IMR-90 (cell line): ENCODE measurements around the gene PTPRO. TPM values are rescaled to one million over a fixed set of nuclear protein-coding genes. Genes with fewer than 3 reads are reported as not detected.
A peak's percentile ranks its signal among the peaks of the same experiment; 100 is the strongest.

Experiments used
- ATAC-seq: fragments of 200-7000 bp; cut with Tn5 transposase; 2 replicates; pipeline ENCODE4 v1.9.1; 2020; ENCODE audit warnings: low read depth, mild to moderate bottlenecking, moderate library complexity
- BruUV-seq: library from RNA; stranded (reverse); fragments of 400-500 nt; replicated peaks from 2 replicates; lab custom pipeline; 2021; lab: Mats Ljungman, UMichigan
- CTCF ChIA-PET: fragments of 300-600 bp; formaldehyde crosslinking; extraction: SDS; loops from one replicate; lab custom pipeline; 2021; ENCODE audit warnings: antibody characterized with exemption; lab: Yijun Ruan, JAX
- POLR2A ChIA-PET: fragments of 300-600 bp; sonication (Branson Sonifier 250); formaldehyde crosslinking; loops from one replicate; lab custom pipeline; 2022; ENCODE audit warnings: antibody characterized with exemption; ENCODE audit not compliant: unreplicated experiment; lab: Charles Lee
- DNase-seq: peaks from one replicate; pipeline ENCODE4 v3.0.0; 2013
- H2AFZ ChIP-seq: replicated peaks from 2 replicates; pipeline ENCODE3; 2013; ENCODE audit warnings: low read length, mild to moderate bottlenecking; ENCODE audit not compliant: poor library complexity
- H2AK5ac ChIP-seq: 2 replicates; pipeline ENCODE4 v1.6.1; 2013; ENCODE audit warnings: low read depth, low read length, inconsistent platforms
- H2AK9ac ChIP-seq: replicated peaks from 2 replicates; pipeline ENCODE3; 2013; ENCODE audit warnings: mild to moderate bottlenecking, low read depth, low read length, moderate library complexity; ENCODE audit not compliant: poor library complexity
- H2BK120ac ChIP-seq: 2 replicates; pipeline ENCODE4 v1.6.1; 2013; ENCODE audit warnings: low read depth, low read length, inconsistent platforms
- H2BK15ac ChIP-seq: 3 replicates; pipeline ENCODE4 v1.6.1; 2013; ENCODE audit warnings: low read depth, low read length, inconsistent platforms
- H2BK20ac ChIP-seq: 2 replicates; pipeline ENCODE4 v1.6.1; 2013; ENCODE audit warnings: low read depth, mild to moderate bottlenecking, inconsistent platforms, low read length, moderate library complexity
- H2BK5ac ChIP-seq: 2 replicates; pipeline ENCODE4 v1.6.1; 2013; ENCODE audit warnings: mild to moderate bottlenecking, low read depth, low read length, inconsistent platforms; ENCODE audit not compliant: poor library complexity, severe bottlenecking
- H3K14ac ChIP-seq: replicated peaks from 2 replicates; pipeline ENCODE4 v1.6.1; 2013; ENCODE audit warnings: low read depth, low read length, inconsistent platforms
- H3K18ac ChIP-seq: 2 replicates; pipeline ENCODE4 v1.6.1; 2013; ENCODE audit warnings: low read depth, low read length, control low read depth
- H3K23ac ChIP-seq: 2 replicates; pipeline ENCODE4 v1.6.1; 2013; ENCODE audit warnings: low read depth, low read length, inconsistent platforms
- H3K27ac ChIP-seq: 2 replicates; pipeline ENCODE4 v1.5.1; 2013; ENCODE audit warnings: mild to moderate bottlenecking, control low read depth, low read length; ENCODE audit not compliant: insufficient read depth
- H3K27me3 ChIP-seq: 2 replicates; pipeline ENCODE4 v1.6.1; 2013; ENCODE audit warnings: low read length; ENCODE audit not compliant: control insufficient read depth, insufficient read depth
- H3K36me3 ChIP-seq: 2 replicates; pipeline ENCODE4 v1.6.1; 2013; ENCODE audit warnings: low read length, mixed read lengths; ENCODE audit not compliant: control insufficient read depth, insufficient read depth
- H3K4ac ChIP-seq: 2 replicates; pipeline ENCODE4 v1.6.1; 2013; ENCODE audit warnings: low read depth, low read length, inconsistent platforms
- H3K4me1 ChIP-seq: 2 replicates; pipeline ENCODE4 v1.6.1; 2013; ENCODE audit warnings: low read length, mixed read lengths; ENCODE audit not compliant: control insufficient read depth, insufficient read depth
- H3K4me2 ChIP-seq: 2 replicates; pipeline ENCODE4 v1.6.1; 2013; ENCODE audit warnings: low read depth, mild to moderate bottlenecking, control low read depth, low read length, moderate library complexity
- H3K4me3 ChIP-seq: 2 replicates; pipeline ENCODE4 v1.5.1; 2013; ENCODE audit warnings: low read depth, mild to moderate bottlenecking, control low read depth, low read length, moderate library complexity; ENCODE audit not compliant: insufficient read depth
- H3K56ac ChIP-seq: 2 replicates; pipeline ENCODE4 v1.6.1; 2013; ENCODE audit warnings: low read length, inconsistent platforms; ENCODE audit not compliant: insufficient read depth; ENCODE audit errors: extremely low read depth
- H3K79me1 ChIP-seq, 2 experiments: 2 replicates each; pipeline ENCODE4 v1.6.1; 2013; ENCODE audit warnings: low read length in 2 of 2, inconsistent platforms in 1 of 2, low read depth in 1 of 2
- H3K9ac ChIP-seq: 2 replicates; pipeline ENCODE4 v1.6.1; 2013; ENCODE audit warnings: low read depth, low read length, control low read depth
- H3K9me1 ChIP-seq: 2 replicates; pipeline ENCODE4 v1.6.1; 2013; ENCODE audit warnings: low read length, inconsistent platforms; ENCODE audit not compliant: insufficient read depth
- H3K9me3 ChIP-seq: 2 replicates; pipeline ENCODE4 v1.6.1; 2013; ENCODE audit warnings: low read length; ENCODE audit not compliant: control insufficient read depth, insufficient read depth
- H4K20me1 ChIP-seq: 2 replicates; pipeline ENCODE4 v1.6.1; 2013; ENCODE audit warnings: low read length, inconsistent platforms; ENCODE audit not compliant: insufficient read depth
- H4K5ac ChIP-seq: 2 replicates; pipeline ENCODE4 v1.6.1; 2013; ENCODE audit warnings: mild to moderate bottlenecking, low read depth, low read length, control low read depth
- H4K8ac ChIP-seq, 2 experiments: 2 replicates each; pipeline ENCODE4 v1.6.1; 2013; ENCODE audit warnings: low read depth in 2 of 2, low read length in 2 of 2, control low read depth in 1 of 2, inconsistent platforms in 1 of 2
- H4K91ac ChIP-seq: 2 replicates; pipeline ENCODE4 v1.6.1; 2013; ENCODE audit warnings: low read depth, low read length, inconsistent platforms; ENCODE audit not compliant: insufficient read depth
- CEBPB ChIP-seq: IDR thresholded peaks from 2 replicates; pipeline ENCODE4 v1.6.1; 2012; ENCODE audit warnings: low read depth, low read length, improper control_type of control experiment
- FOS ChIP-seq: fragments of 150-350 bp; IDR thresholded peaks from 2 replicates; pipeline ENCODE4 v1.6.1; 2016; ENCODE audit warnings: low read depth, low read length
- RAD21 ChIP-seq: IDR thresholded peaks from 2 replicates; pipeline ENCODE4 v1.6.1; 2012; ENCODE audit warnings: low read length, improper control_type of control experiment
- WGBS, 2 experiments: methylation state at CpG; one replicate each; pipeline versions ENCODE4 v1.1.5 to v1.1.7; 2013; ENCODE audit warnings: missing lambda C conversion rate in 2 of 2; ENCODE audit not compliant: insufficient read length in 1 of 2; ENCODE audit errors: extremely low coverage in 2 of 2; 5-methylcytosine and 5-hydroxymethylcytosine counted together
- dilution Hi-C: fragments of 300-500 bp; cut with HindIII; formaldehyde crosslinking; loops from one replicate; pipeline ENCODE4 v1.14.3; 2018; ENCODE audit warnings: low sequenced_read_pairs; ENCODE audit not compliant: unreplicated experiment
- in situ Hi-C: fragments of 300-500 bp; cut with MboI; formaldehyde crosslinking; loops from 3 replicates; pipeline ENCODE4 v1.14.3; 2019; ENCODE audit warnings: low sequenced_read_pairs, inconsistent platforms, mixed read lengths
- intact Hi-C: fragments of 100-400 bp; cut with micrococcal nuclease; formaldehyde crosslinking; loops from 2 replicates; pipeline ENCODE4 v1.10.0; 2022
- polyA plus RNA-seq, 3 experiments: library from polyadenylated mRNA; depleted of rRNA; stranded (reverse); fragments of >200 nt; gene quantifications; 2 replicates each; pipeline ENCODE4 v1.2.3, GENCODE V29; 2012; ENCODE audit warnings: low replicate concordance in 1 of 3
- total RNA-seq: library from RNA; depleted of rRNA; stranded (reverse); fragments of >200 nt; gene quantifications from 2 replicates; pipeline ENCODE4 v1.2.3, GENCODE V29; 2012

The PTPRO gene
- total and polyA plus RNA-seq, 2 of the 4 experiments (the other 2 are of a cell fraction), result 0.03 to 0.18 TPM

- TF ChIP-seq RAD21, result no peak
Measured at GRCh38 chr12:15536446-15536845, 214.1 kb downstream of the PTPRO start (continued).

- WGBS, 2 experiments, result no CpG with 5 or more reads among the region's 1 CpG
- H4K91ac ChIP-seq, result no peak overlapping the region
Measured at GRCh38 chr12:15538881-15539280, 216.6 kb downstream of the PTPRO start.

More at GRCh38 chr12:15538881-15539280, 216.6 kb downstream of the PTPRO start:
- peak overlapping the region; percentile 72; the same call in 1 of the 2 replicates for H3K18ac ChIP-seq
- no peak overlapping the region for H3K56ac ChIP-seq
- H2BK120ac ChIP-seq, result no peak overlapping the region
- no peak overlapping the region for H2BK15ac ChIP-seq
- 0 out of 2 replicates have a peak overlapping the region, but pooled peaks have one; percentile 73 for H4K5ac ChIP-seq
- H3K4ac ChIP-seq, result peak overlapping the region; percentile 39
- H3K9ac ChIP-seq, result no peak overlapping the region
- H4K8ac ChIP-seq, result no peak overlapping the region
- dilution Hi-C loops, result no loop called here
- H2AFZ ChIP-seq, result no peak overlapping the region
- H3K4me2 ChIP-seq, result no peak overlapping the region
- no peak overlapping the region for H2AK9ac ChIP-seq
- no peak overlapping the region for H2BK5ac ChIP-seq
- H3K4me1 ChIP-seq, result peaks cover 12% of the 10 kb centered on the region
- 0 out of 2 replicates have a peak, but pooled peaks cover 3% of the 10 kb centered on the region for H3K9me1 ChIP-seq
- H3K36me3 ChIP-seq, result no peaks in the 10 kb centered on the region
- H3K4me3 ChIP-seq, result no peak overlapping the region
- no peak overlapping the region for H3K14ac ChIP-seq
- H2AK5ac ChIP-seq, result no peak overlapping the region
- CTCF ChIA-PET, result interaction anchor here (0.6 to 0.9 kb wide), 2 partner anchors 37 to 1146 kb away, joined by 3 read pairs; no protein-coding TSS in a partner anchor
- no TSS peak for BruUV-seq
- H3K23ac ChIP-seq, result no peak overlapping the region
- H3K27ac ChIP-seq, result no peak overlapping the region
- no peak for ATAC-seq
- no peaks in the 10 kb centered on the region for H3K79me1 ChIP-seq
- H4K20me1 ChIP-seq, result no peaks in the 10 kb centered on the region
- no peak overlapping the region for H2BK20ac ChIP-seq
- in situ Hi-C loops, result loop anchor here (10.0 kb wide), 1 partner anchor 326 kb away; no protein-coding TSS in a partner anchor
- DNase-seq, result no peak
- TF ChIP-seq FOS, result no peak
- TF ChIP-seq CEBPB, result peak; percentile 40; the same call in 1 of the 2 replicates
- H3K27me3 ChIP-seq, result no peaks in the 10 kb centered on the region
- POLR2A ChIA-PET, result no interaction called here
- H3K9me3 ChIP-seq, result no peaks in the 10 kb centered on the region
- intact Hi-C loops, result loop anchor here (10.0 kb wide), 1 partner anchor 246 kb away; the partner anchor contains the start of gene EPS8
